Duodenal mucosa (tissue), 2 donors: ENCODE measurements around the gene LZTFL1.

Source experiments
- H3K27ac ChIP-seq: one replicate; pipeline ENCODE4 v1.7.0; 2013; ENCODE audit warnings: low read depth, low read length
- H3K27me3 ChIP-seq, 2 donors: one replicate each; pipeline ENCODE4 v1.7.0; 2013; ENCODE audit warnings: low read length in 2 of 2, control low read depth in 1 of 2; ENCODE audit not compliant: insufficient read depth in 2 of 2, control insufficient read depth in 1 of 2
- H3K36me3 ChIP-seq, 2 donors: one replicate each; pipeline ENCODE4 v1.7.0; 2013; ENCODE audit warnings: low read length in 2 of 2, control low read depth in 1 of 2; ENCODE audit not compliant: insufficient read depth in 2 of 2, control insufficient read depth in 1 of 2
- H3K4me1 ChIP-seq, 2 donors: one replicate each; pipeline ENCODE4 v1.7.0; 2013; ENCODE audit warnings: low read length in 2 of 2, control low read depth in 1 of 2; ENCODE audit not compliant: insufficient read depth in 2 of 2, control insufficient read depth in 1 of 2
- H3K4me3 ChIP-seq, 2 donors: one replicate each; pipeline ENCODE4 v1.7.0; 2013; ENCODE audit warnings: low read length in 2 of 2, low read depth in 1 of 2
- H3K9ac ChIP-seq, 2 donors: one replicate each; pipeline ENCODE4 v1.7.0; 2013; ENCODE audit warnings: low read length in 2 of 2, low read depth in 1 of 2
- H3K9me3 ChIP-seq, 2 donors: one replicate each; pipeline ENCODE4 v1.7.0; 2013; ENCODE audit warnings: low read length in 2 of 2, control low read depth in 1 of 2; ENCODE audit not compliant: control insufficient read depth in 1 of 2

The LZTFL1 gene

DNA sequence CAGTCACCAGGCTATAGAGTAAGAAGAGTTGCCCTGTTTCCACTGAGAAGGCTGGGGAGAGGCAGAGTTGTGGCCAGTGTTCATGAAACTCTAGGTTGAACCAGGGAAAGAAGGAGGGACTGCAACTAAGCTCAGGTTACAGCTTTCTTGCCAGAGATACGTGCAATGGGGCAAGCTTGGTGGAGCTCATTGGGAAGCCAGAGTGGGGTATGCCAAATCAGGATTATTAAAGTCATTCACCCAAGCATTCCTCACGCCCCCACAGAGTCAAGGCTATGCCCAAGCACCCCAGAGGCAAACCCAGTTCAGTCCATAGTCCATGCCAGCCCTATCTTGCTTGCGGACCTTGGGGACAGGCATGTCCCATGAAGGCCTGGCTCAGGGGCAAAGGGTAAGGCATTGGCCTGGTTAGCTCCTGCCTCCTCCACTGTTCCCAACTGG, 63.1 kb downstream of the LZTFL1 start:
- H3K9me3 ChIP-seq, result no peaks in the 10 kb centered on the region
- H3K36me3 ChIP-seq, result no peaks in the 10 kb centered on the region
- H3K4me3 ChIP-seq, result peak overlapping the region in 1 of 2 donors; percentile 25
- no peaks in the 10 kb centered on the region for H3K27me3 ChIP-seq
- H3K4me1 ChIP-seq, result peaks cover 82% of the 10 kb centered on the region in 2 donors
- no peak overlapping the region for H3K9ac ChIP-seq
- no peak overlapping the region for H3K27ac ChIP-seq

DNA sequence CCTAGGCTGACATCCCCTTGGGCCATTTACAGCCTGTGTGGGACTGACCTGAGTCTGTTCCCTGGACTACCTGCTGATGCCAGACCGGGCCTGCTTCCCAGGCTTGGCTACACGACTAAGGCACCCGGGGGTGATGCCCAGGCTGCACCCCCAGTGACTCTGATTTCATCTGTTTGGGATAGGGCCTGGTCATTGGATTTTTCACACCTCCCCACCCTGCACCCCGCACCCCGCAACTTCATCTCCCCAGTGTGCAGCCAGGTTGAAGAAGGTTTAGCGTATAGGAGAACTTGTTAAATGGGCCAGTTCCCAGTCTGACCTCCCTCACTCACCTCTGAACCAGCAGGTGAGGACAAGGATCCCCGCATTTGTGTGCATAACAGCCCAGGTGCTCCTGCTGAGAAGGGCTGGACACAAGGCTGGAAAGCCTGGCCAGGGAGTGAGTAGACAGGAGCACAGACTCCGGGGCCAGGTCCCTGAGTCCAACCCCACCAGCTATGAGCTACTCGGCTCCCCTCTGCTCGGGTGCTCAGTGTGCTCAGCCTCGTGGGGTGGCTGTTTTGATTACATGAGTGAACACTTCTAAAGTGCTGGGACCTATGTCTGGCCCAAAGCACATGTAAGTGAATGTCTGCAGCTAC, 64.1 kb downstream of the LZTFL1 start:
- H3K4me3 ChIP-seq, result no peak overlapping the region
- H3K9me3 ChIP-seq, result no peaks in the 10 kb centered on the region
- H3K36me3 ChIP-seq, result no peaks in the 10 kb centered on the region
- no peak overlapping the region for H3K9ac ChIP-seq
- H3K27ac ChIP-seq, result no peak overlapping the region
- H3K4me1 ChIP-seq, result peaks cover 80 to 81% of the 10 kb centered on the region in 2 donors
- H3K27me3 ChIP-seq, result no peaks in the 10 kb centered on the region

GRCh38 chr3:45777111-45777745, 64.7 kb downstream of the LZTFL1 start:
- H3K36me3 ChIP-seq, result no peaks in the 10 kb centered on the region

DNA sequence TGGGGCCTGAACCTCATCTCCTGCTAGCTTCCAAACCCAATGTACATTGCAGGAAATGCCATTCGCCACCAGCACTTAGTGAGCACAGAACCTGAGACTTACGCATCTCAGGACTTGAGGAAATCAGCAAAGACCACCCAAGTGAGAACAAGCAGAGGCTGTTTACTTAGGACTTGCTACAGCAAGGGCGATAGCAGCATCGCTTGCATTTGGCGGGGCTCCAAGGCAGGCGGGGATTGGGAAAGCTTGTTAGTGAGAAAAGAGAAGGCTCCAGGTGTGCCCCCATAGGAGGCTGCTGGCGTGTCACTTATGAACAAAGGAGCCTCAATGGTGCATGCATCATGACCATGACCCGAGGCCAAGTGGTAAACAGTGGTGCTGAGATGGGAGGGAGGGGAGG, 65.3 kb downstream of the LZTFL1 start:
- Histone ChIP-seq H3K27me3 (no peaks in the 10 kb centered on the region), H3K4me3 (no peak overlapping the region), H3K36me3 (no peaks in the 10 kb centered on the region), H3K9me3 (no peaks in the 10 kb centered on the region), H3K9ac (no peak overlapping the region), H3K27ac (no peak overlapping the region), H3K4me1 (peaks cover 87% of the 10 kb centered on the region in 2 donors)

More at GRCh38 chr3:45777111-45777745, 64.7 kb downstream of the LZTFL1 start:
- peaks cover 84% of the 10 kb centered on the region in 2 donors for H3K4me1 ChIP-seq
- no peak overlapping the region for H3K9ac ChIP-seq
- H3K27ac ChIP-seq, result no peak overlapping the region
- no peaks in the 10 kb centered on the region for H3K9me3 ChIP-seq
- H3K4me3 ChIP-seq, result no peak overlapping the region
- no peaks in the 10 kb centered on the region for H3K27me3 ChIP-seq

DNA sequence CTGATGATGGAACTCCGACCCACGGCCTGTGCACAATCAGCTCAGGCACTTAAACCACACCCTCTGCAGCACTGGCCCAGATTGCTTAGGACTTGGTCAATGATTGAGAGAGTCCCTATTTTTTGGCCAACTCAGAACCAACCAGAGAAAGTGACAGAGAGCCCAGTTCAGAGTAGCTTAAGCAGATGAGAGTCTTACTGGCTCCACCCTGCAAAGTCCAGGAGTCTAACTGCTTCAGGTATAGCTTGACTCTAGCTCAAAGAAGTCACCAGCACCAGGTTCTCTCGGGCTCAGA, 65.7 kb downstream of the LZTFL1 start:
- Histone ChIP-seq H3K36me3 (peaks cover 0 to under 1% of the 10 kb centered on the region in 2 donors), H3K4me1 (peaks cover 87% of the 10 kb centered on the region in 2 donors), H3K4me3 (no peak overlapping the region), H3K9ac (no peak overlapping the region), H3K9me3 (no peaks in the 10 kb centered on the region), H3K27me3 (no peaks in the 10 kb centered on the region), H3K27ac (no peak overlapping the region)

DNA sequence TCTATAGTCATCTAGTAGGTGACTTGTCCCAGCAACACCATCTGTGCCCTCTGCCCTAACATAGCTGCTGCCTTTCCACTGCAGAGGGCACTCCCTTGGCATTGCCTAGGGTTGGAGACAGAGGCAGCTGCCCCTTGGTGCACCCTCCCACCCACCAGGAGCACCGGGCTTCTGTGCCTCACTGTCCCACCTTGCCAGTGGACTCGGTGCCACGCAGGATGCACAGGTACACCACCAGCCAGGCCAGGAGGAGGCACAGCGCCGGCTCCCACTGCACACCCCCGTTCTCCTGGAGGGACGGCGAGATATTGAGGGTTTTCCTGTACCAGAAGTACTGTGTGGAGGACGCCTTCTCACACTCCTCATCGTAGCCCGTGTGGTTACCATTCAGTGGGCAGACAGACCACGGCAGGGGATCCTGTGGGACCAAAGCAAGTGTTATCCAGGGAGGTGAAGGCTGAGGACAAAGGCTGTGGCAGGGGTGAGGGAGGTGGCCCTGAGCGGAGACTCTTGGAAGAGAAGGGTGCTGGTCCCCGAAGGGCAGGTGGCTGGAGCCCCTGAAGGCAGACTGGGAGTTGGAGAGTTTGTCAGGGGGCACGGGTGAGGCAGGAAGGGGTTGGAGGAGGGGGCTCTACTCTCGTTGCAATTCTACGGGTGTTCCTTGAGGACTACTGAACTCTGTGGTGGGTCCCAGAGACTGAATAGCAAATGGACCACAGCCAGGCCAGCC, 66.2 kb downstream of the LZTFL1 start:
- Histone ChIP-seq H3K4me3 (peak overlapping the region in 1 of 2 donors; percentile 23), H3K9me3 (no peaks in the 10 kb centered on the region), H3K9ac (no peak overlapping the region), H3K4me1 (peaks cover 86% of the 10 kb centered on the region in 2 donors), H3K27ac (no peak overlapping the region), H3K36me3 (peaks cover 0 to 4% of the 10 kb centered on the region in 2 donors), H3K27me3 (no peaks in the 10 kb centered on the region)

GRCh38 chr3:45774581-45775521, 67.1 kb downstream of the LZTFL1 start:
- Histone ChIP-seq H3K27ac (no peak overlapping the region), H3K27me3 (no peaks in the 10 kb centered on the region), H3K9ac (no peak overlapping the region), H3K36me3 (peaks cover 0 to 8% of the 10 kb centered on the region in 2 donors), H3K4me3 (no peak overlapping the region), H3K9me3 (no peaks in the 10 kb centered on the region), H3K4me1 (peaks cover 77% of the 10 kb centered on the region in 2 donors)

GRCh38 chr3:45773714-45774449, 68.0 kb downstream of the LZTFL1 start:
- Histone ChIP-seq H3K9ac (no peak overlapping the region), H3K4me1 (peaks cover 67 to 68% of the 10 kb centered on the region in 2 donors), H3K27ac (no peak overlapping the region), H3K4me3 (peak overlapping the region in 1 of 2 donors; percentile 8), H3K9me3 (no peaks in the 10 kb centered on the region), H3K27me3 (no peaks in the 10 kb centered on the region), H3K36me3 (peaks cover 0 to 8% of the 10 kb centered on the region in 2 donors)
